ENCODE measurements around the gene COX4I1.

Gene COX4I1

GRCh38 chr16:85838381-85838780, 38.9 kb downstream of the COX4I1 start:
- H3K36me3 ChIP-seq (ENCODE audit: control insufficient read depth, insufficient read depth, low read length) = no peaks in the 10 kb centered on the region
- DNase-seq = no peak
- H3K27me3 ChIP-seq (replicated peaks; ENCODE audit: control insufficient read depth, insufficient read depth, low read length, poor library complexity, severe bottlenecking) = no peaks in the 10 kb centered on the region
- no peaks in the 10 kb centered on the region for H3K4me1 ChIP-seq (ENCODE audit: control insufficient read depth, insufficient read depth, low read length, poor library complexity, severe bottlenecking)
- H3K27ac ChIP-seq (ENCODE audit: insufficient read depth, low read length, poor library complexity, severe bottlenecking) = no peak overlapping the region
- no peaks in the 10 kb centered on the region for H3K9me3 ChIP-seq (ENCODE audit: control insufficient read depth, low read length)
- no peak overlapping the region for H3K4me3 ChIP-seq (ENCODE audit: insufficient read depth, low read depth, low read length, poor library complexity, severe bottlenecking)

GRCh38 chr16:85838876-85839585, 39.5 kb downstream of the COX4I1 start:
- H3K27ac ChIP-seq (ENCODE audit: insufficient read depth, low read length, poor library complexity, severe bottlenecking) = no peak overlapping the region
- H3K4me3 ChIP-seq (ENCODE audit: insufficient read depth, low read depth, low read length, poor library complexity, severe bottlenecking) = no peak overlapping the region
- no peaks in the 10 kb centered on the region for H3K27me3 ChIP-seq (replicated peaks; ENCODE audit: control insufficient read depth, insufficient read depth, low read length, poor library complexity, severe bottlenecking)

GRCh38 chr16:85839681-85840240, 40.3 kb downstream of the COX4I1 start:
- Histone ChIP-seq H3K36me3 (ENCODE audit: control insufficient read depth, insufficient read depth, low read length) (no peaks in the 10 kb centered on the region), H3K4me3 (ENCODE audit: insufficient read depth, low read depth, low read length, poor library complexity, severe bottlenecking) (no peak overlapping the region), H3K9me3 (ENCODE audit: control insufficient read depth, low read length) (no peaks in the 10 kb centered on the region), H3K27me3 (replicated peaks; ENCODE audit: control insufficient read depth, insufficient read depth, low read length, poor library complexity, severe bottlenecking) (no peaks in the 10 kb centered on the region), H3K27ac (ENCODE audit: insufficient read depth, low read length, poor library complexity, severe bottlenecking) (no peak overlapping the region), H3K4me1 (ENCODE audit: control insufficient read depth, insufficient read depth, low read length, poor library complexity, severe bottlenecking) (no peaks in the 10 kb centered on the region)
- DNase-seq = no peak

More at GRCh38 chr16:85838876-85839585, 39.5 kb downstream of the COX4I1 start:
- H3K36me3 ChIP-seq (ENCODE audit: control insufficient read depth, insufficient read depth, low read length) = no peaks in the 10 kb centered on the region
- DNase-seq = no peak
- no peaks in the 10 kb centered on the region for H3K4me1 ChIP-seq (ENCODE audit: control insufficient read depth, insufficient read depth, low read length, poor library complexity, severe bottlenecking)
- H3K9me3 ChIP-seq (ENCODE audit: control insufficient read depth, low read length) = no peaks in the 10 kb centered on the region

- no peaks in the 10 kb centered on the region for H3K9me3 ChIP-seq (ENCODE audit: control insufficient read depth, low read length)
- no peaks in the 10 kb centered on the region for H3K36me3 ChIP-seq (ENCODE audit: control insufficient read depth, insufficient read depth, low read length)
- H3K4me3 ChIP-seq (ENCODE audit: insufficient read depth, low read depth, low read length, poor library complexity, severe bottlenecking) = no peak overlapping the region
- DNase-seq = no peak
- H3K27ac ChIP-seq (ENCODE audit: insufficient read depth, low read length, poor library complexity, severe bottlenecking) = no peak overlapping the region
- H3K27me3 ChIP-seq (replicated peaks; ENCODE audit: control insufficient read depth, insufficient read depth, low read length, poor library complexity, severe bottlenecking) = no peaks in the 10 kb centered on the region
- H3K4me1 ChIP-seq (ENCODE audit: control insufficient read depth, insufficient read depth, low read length, poor library complexity, severe bottlenecking) = no peaks in the 10 kb centered on the region
These were observed 40.9 kb downstream of the COX4I1 start for GRCh38 chr16:85840395-85840794.

- DNase-seq = no peak
These were observed 41.3 kb downstream of the COX4I1 start for GRCh38 chr16:85840801-85841200.

GRCh38 chr16:85842435-85842834, 42.9 kb downstream of the COX4I1 start:
- no peak overlapping the region for H3K4me3 ChIP-seq (ENCODE audit: insufficient read depth, low read depth, low read length, poor library complexity, severe bottlenecking)
- H3K36me3 ChIP-seq (ENCODE audit: control insufficient read depth, insufficient read depth, low read length) = no peaks in the 10 kb centered on the region
- no peaks in the 10 kb centered on the region for H3K27me3 ChIP-seq (replicated peaks; ENCODE audit: control insufficient read depth, insufficient read depth, low read length, poor library complexity, severe bottlenecking)
- H3K4me1 ChIP-seq (ENCODE audit: control insufficient read depth, insufficient read depth, low read length, poor library complexity, severe bottlenecking) = no peaks in the 10 kb centered on the region
- H3K27ac ChIP-seq (ENCODE audit: insufficient read depth, low read length, poor library complexity, severe bottlenecking) = no peak overlapping the region
- no peak for DNase-seq
- no peaks in the 10 kb centered on the region for H3K9me3 ChIP-seq (ENCODE audit: control insufficient read depth, low read length)

More at GRCh38 chr16:85840801-85841200, 41.3 kb downstream of the COX4I1 start:
- Histone ChIP-seq H3K4me3 (ENCODE audit: insufficient read depth, low read depth, low read length, poor library complexity, severe bottlenecking) (no peak overlapping the region), H3K27ac (ENCODE audit: insufficient read depth, low read length, poor library complexity, severe bottlenecking) (no peak overlapping the region), H3K36me3 (ENCODE audit: control insufficient read depth, insufficient read depth, low read length) (no peaks in the 10 kb centered on the region), H3K4me1 (ENCODE audit: control insufficient read depth, insufficient read depth, low read length, poor library complexity, severe bottlenecking) (no peaks in the 10 kb centered on the region), H3K9me3 (ENCODE audit: control insufficient read depth, low read length) (no peaks in the 10 kb centered on the region), H3K27me3 (replicated peaks; ENCODE audit: control insufficient read depth, insufficient read depth, low read length, poor library complexity, severe bottlenecking) (no peaks in the 10 kb centered on the region)

GRCh38 chr16:85842848-85843247, 43.4 kb downstream of the COX4I1 start:
- Histone ChIP-seq H3K27ac (ENCODE audit: insufficient read depth, low read length, poor library complexity, severe bottlenecking) (no peak overlapping the region), H3K4me3 (ENCODE audit: insufficient read depth, low read depth, low read length, poor library complexity, severe bottlenecking) (no peak overlapping the region), H3K27me3 (replicated peaks; ENCODE audit: control insufficient read depth, insufficient read depth, low read length, poor library complexity, severe bottlenecking) (no peaks in the 10 kb centered on the region), H3K36me3 (ENCODE audit: control insufficient read depth, insufficient read depth, low read length) (no peaks in the 10 kb centered on the region), H3K9me3 (ENCODE audit: control insufficient read depth, low read length) (no peaks in the 10 kb centered on the region), H3K4me1 (ENCODE audit: control insufficient read depth, insufficient read depth, low read length, poor library complexity, severe bottlenecking) (no peaks in the 10 kb centered on the region)
- no peak for DNase-seq

- H3K36me3 ChIP-seq (ENCODE audit: control insufficient read depth, insufficient read depth, low read length) = no peaks in the 10 kb centered on the region
- DNase-seq = no peak
- H3K9me3 ChIP-seq (ENCODE audit: control insufficient read depth, low read length) = no peaks in the 10 kb centered on the region
- H3K4me3 ChIP-seq (ENCODE audit: insufficient read depth, low read depth, low read length, poor library complexity, severe bottlenecking) = no peak overlapping the region
- H3K27me3 ChIP-seq (replicated peaks; ENCODE audit: control insufficient read depth, insufficient read depth, low read length, poor library complexity, severe bottlenecking) = no peaks in the 10 kb centered on the region
- H3K4me1 ChIP-seq (ENCODE audit: control insufficient read depth, insufficient read depth, low read length, poor library complexity, severe bottlenecking) = no peaks in the 10 kb centered on the region
- H3K27ac ChIP-seq (ENCODE audit: insufficient read depth, low read length, poor library complexity, severe bottlenecking) = no peak overlapping the region
These were observed 44.1 kb downstream of the COX4I1 start for GRCh38 chr16:85843471-85844168.

GRCh38 chr16:85844169-85844481, 44.6 kb downstream of the COX4I1 start:
- no peaks in the 10 kb centered on the region for H3K27me3 ChIP-seq (replicated peaks; ENCODE audit: control insufficient read depth, insufficient read depth, low read length, poor library complexity, severe bottlenecking)
- no peaks in the 10 kb centered on the region for H3K4me1 ChIP-seq (ENCODE audit: control insufficient read depth, insufficient read depth, low read length, poor library complexity, severe bottlenecking)
- no peak for DNase-seq
- H3K4me3 ChIP-seq (ENCODE audit: insufficient read depth, low read depth, low read length, poor library complexity, severe bottlenecking) = no peak overlapping the region
- no peak overlapping the region for H3K27ac ChIP-seq (ENCODE audit: insufficient read depth, low read length, poor library complexity, severe bottlenecking)
- no peaks in the 10 kb centered on the region for H3K9me3 ChIP-seq (ENCODE audit: control insufficient read depth, low read length)
- H3K36me3 ChIP-seq (ENCODE audit: control insufficient read depth, insufficient read depth, low read length) = no peaks in the 10 kb centered on the region

- DNase-seq = no peak
- Histone ChIP-seq H3K4me3 (ENCODE audit: insufficient read depth, low read depth, low read length, poor library complexity, severe bottlenecking) (no peak overlapping the region), H3K36me3 (ENCODE audit: control insufficient read depth, insufficient read depth, low read length) (no peaks in the 10 kb centered on the region), H3K27me3 (replicated peaks; ENCODE audit: control insufficient read depth, insufficient read depth, low read length, poor library complexity, severe bottlenecking) (no peaks in the 10 kb centered on the region), H3K4me1 (ENCODE audit: control insufficient read depth, insufficient read depth, low read length, poor library complexity, severe bottlenecking) (no peaks in the 10 kb centered on the region), H3K27ac (ENCODE audit: insufficient read depth, low read length, poor library complexity, severe bottlenecking) (no peak overlapping the region), H3K9me3 (ENCODE audit: control insufficient read depth, low read length) (no peaks in the 10 kb centered on the region)
These were observed 45.3 kb downstream of the COX4I1 start for GRCh38 chr16:85844786-85845185.

Data from effector memory CD4-positive, alpha-beta T cell (primary cell).